ENCODE data around the gene HYI. TPM values are rescaled to one million over a fixed set of nuclear protein-coding genes. Genes with fewer than 3 reads are reported as not detected.
"Not testable (repeated sequence)": the region's sequence is repeated elsewhere in the genome, so short reads cannot be mapped to it uniquely, and the experiment has no call there.

The HYI gene
- total and polyA plus RNA-seq, 4 donors: 26.9 to 34.9 (median 29.8) TPM

- WGBS: 85% methylated on average over 4 of the region's 4 CpGs
- Histone ChIP-seq H3K27ac (ENCODE audit: low read depth in 1 of 2, low read length in 2 of 2) (no peak overlapping the region), H3K4me3 (ENCODE audit: low read depth in 1 of 3, low read length in 3 of 3) (no peak overlapping the region), H3K27me3 (ENCODE audit: control insufficient read depth in 4 of 4, insufficient read depth in 4 of 4, low read length in 3 of 4) (no peaks in the 10 kb centered on the region), H3K9ac (ENCODE audit: low read depth in 1 of 2, low read length in 2 of 2) (no peak overlapping the region), H3K9me3 (ENCODE audit: control insufficient read depth in 4 of 4, low read length in 3 of 4) (no peaks in the 10 kb centered on the region), H3K36me3 (ENCODE audit: control insufficient read depth in 4 of 4, insufficient read depth in 3 of 4, low read depth in 1 of 4, low read length in 3 of 4) (no peaks in the 10 kb centered on the region), H3K4me1 (ENCODE audit: control insufficient read depth in 4 of 4, insufficient read depth in 4 of 4, low read length in 3 of 4) (no peaks in the 10 kb centered on the region)
- no peak for TF ChIP-seq ATF3 (IDR thresholded peaks at IDR 0.05)
- no peak for TF ChIP-seq MAX (IDR thresholded peaks at IDR 0.05)
- DNase-seq (ENCODE audit: low spot score): no peak
Measured at GRCh38 chr1:43473463-43473862, 19.7 kb upstream of the HYI start.

GRCh38 chr1:43472463-43473151 is 18.9 kb upstream of the HYI start:
- H3K9ac ChIP-seq (ENCODE audit: low read depth in 1 of 2, low read length in 2 of 2); H3K9me3 ChIP-seq (ENCODE audit: control insufficient read depth in 4 of 4, low read length in 3 of 4); H3K36me3 ChIP-seq (ENCODE audit: control insufficient read depth in 4 of 4, insufficient read depth in 3 of 4, low read depth in 1 of 4, low read length in 3 of 4); DNase-seq (ENCODE audit: low spot score); H3K27ac ChIP-seq (ENCODE audit: low read depth in 1 of 2, low read length in 2 of 2); H3K4me3 ChIP-seq (ENCODE audit: low read depth in 1 of 3, low read length in 3 of 3); H3K4me1 ChIP-seq (ENCODE audit: control insufficient read depth in 4 of 4, insufficient read depth in 4 of 4, low read length in 3 of 4); H3K27me3 ChIP-seq (ENCODE audit: control insufficient read depth in 4 of 4, insufficient read depth in 4 of 4, low read length in 3 of 4): not testable (repeated sequence)
- TF ChIP-seq JUND (IDR thresholded peaks at IDR 0.05) (peak in 1 of 2 donors; percentile 16), REST (IDR thresholded peaks at IDR 0.05) (peak; percentile 69), NR2F2 (IDR thresholded peaks at IDR 0.05) (peak; percentile 22)
- WGBS: 79% methylated on average over 5 of the region's 6 CpGs

- DNase-seq (ENCODE audit: low spot score): no peak
- H3K4me3 ChIP-seq (ENCODE audit: low read depth in 1 of 3, low read length in 3 of 3): no peak overlapping the region
- WGBS: 92% methylated on average over 5 of the region's 5 CpGs
- no peaks in the 10 kb centered on the region for H3K4me1 ChIP-seq (ENCODE audit: control insufficient read depth in 4 of 4, insufficient read depth in 4 of 4, low read length in 3 of 4)
- H3K36me3 ChIP-seq (ENCODE audit: control insufficient read depth in 4 of 4, insufficient read depth in 3 of 4, low read depth in 1 of 4, low read length in 3 of 4): no peaks in the 10 kb centered on the region
- H3K27ac ChIP-seq (ENCODE audit: low read depth in 1 of 2, low read length in 2 of 2): no peak overlapping the region
- no peaks in the 10 kb centered on the region for H3K9me3 ChIP-seq (ENCODE audit: control insufficient read depth in 4 of 4, low read length in 3 of 4)
- no peaks in the 10 kb centered on the region for H3K27me3 ChIP-seq (ENCODE audit: control insufficient read depth in 4 of 4, insufficient read depth in 4 of 4, low read length in 3 of 4)
- H3K9ac ChIP-seq (ENCODE audit: low read depth in 1 of 2, low read length in 2 of 2): no peak overlapping the region
- TF ChIP-seq RXRA (IDR thresholded peaks at IDR 0.05) (no peak), ATF3 (IDR thresholded peaks at IDR 0.05) (no peak), FOXA2 (IDR thresholded peaks at IDR 0.05) (no peak), ZBTB33 (IDR thresholded peaks at IDR 0.05) (no peak), RAD21 (IDR thresholded peaks at IDR 0.05) (no peak), YY1 (IDR thresholded peaks at IDR 0.05) (no peak), JUND (IDR thresholded peaks at IDR 0.05) (no peak), FOXA1 (IDR thresholded peaks at IDR 0.05) (no peak), HNF4A (conservative IDR thresholded peaks at IDR 0.05) (no peak), REST (IDR thresholded peaks at IDR 0.05) (no peak), NR2F2 (IDR thresholded peaks at IDR 0.05) (no peak), HNF4G (IDR thresholded peaks at IDR 0.05) (no peak), CTCF (IDR thresholded peaks at IDR 0.05; ENCODE audit: low read depth, low read length, missing input control) (no peak), MAX (IDR thresholded peaks at IDR 0.05) (no peak), SP1 (IDR thresholded peaks at IDR 0.05) (no peak)
Measured at GRCh38 chr1:43472087-43472462, 18.3 kb upstream of the HYI start.

Data from liver (tissue), 9 donors.